NB4 (cell line): ENCODE results near the gene SEMA3E.

ENCODE experiments used
- DNase-seq: peaks from one replicate; pipeline ENCODE4 v3.0.0; 2010; ENCODE audit warnings: low read depth
- H3K4me3 ChIP-seq: one replicate; pipeline ENCODE4 v1.5.1; 2011; ENCODE audit warnings: mild to moderate bottlenecking, low read depth, low read length, moderate library complexity
- CTCF ChIP-seq: IDR thresholded peaks from one replicate; pipeline ENCODE4 v1.5.1; 2012; ENCODE audit warnings: low read depth, low read length
- MAX ChIP-seq: IDR thresholded peaks from 2 replicates; pipeline ENCODE4 v1.6.1; 2011; ENCODE audit warnings: low read depth, low read length
- MYC ChIP-seq: IDR thresholded peaks from 2 replicates; pipeline ENCODE4 v1.6.1; 2011; ENCODE audit warnings: low read depth, low read length
- POLR2A ChIP-seq: IDR thresholded peaks from 2 replicates; pipeline ENCODE4 v1.6.1; 2011; ENCODE audit warnings: mild to moderate bottlenecking; ENCODE audit not compliant: insufficient read length; ENCODE audit errors: extremely low read depth

The SEMA3E gene

GRCh38 chr7:83547526-83547925 lies 101.4 kb downstream of the SEMA3E start:
- H3K4me3 ChIP-seq = no peak overlapping the region
- TF ChIP-seq MAX = no peak
- TF ChIP-seq MYC = no peak
- no peak for TF ChIP-seq CTCF
- TF ChIP-seq POLR2A = no peak
- DNase-seq = no peak

- no peak overlapping the region for H3K4me3 ChIP-seq
- DNase-seq = no peak
- TF ChIP-seq POLR2A (no peak), MAX (no peak), MYC (no peak), CTCF (no peak)
Observed at GRCh38 chr7:83546586-83546985, 102.4 kb downstream of the SEMA3E start.

GRCh38 chr7:83541187-83541960 lies 107.6 kb downstream of the SEMA3E start:
- TF ChIP-seq MAX (no peak), POLR2A (no peak), MYC (no peak), CTCF (no peak)
- DNase-seq = no peak

GRCh38 chr7:83534488-83534887 lies 114.5 kb downstream of the SEMA3E start:
- TF ChIP-seq MYC (no peak), CTCF (no peak), POLR2A (no peak), MAX (no peak)
- DNase-seq = no peak
- no peak overlapping the region for H3K4me3 ChIP-seq

More at GRCh38 chr7:83541187-83541960, 107.6 kb downstream of the SEMA3E start:
- no peak overlapping the region for H3K4me3 ChIP-seq

GRCh38 chr7:83532219-83532618 lies 116.7 kb downstream of the SEMA3E start:
- DNase-seq = no peak

More at GRCh38 chr7:83532219-83532618, 116.7 kb downstream of the SEMA3E start:
- TF ChIP-seq MAX (no peak), CTCF (no peak), POLR2A (no peak), MYC (no peak)
- no peak overlapping the region for H3K4me3 ChIP-seq
